Loucy (cell line): Measurements from ENCODE around the gene NFRKB.

Experiments used
- H2AFZ ChIP-seq: fragments of 200-600 bp; sonication (generic); 2 replicates; pipeline ENCODE4 v1.6.0; 2016; ENCODE audit warnings: antibody characterized with exemption, mild to moderate bottlenecking, low read length, moderate library complexity
- H3F3A ChIP-seq: fragments of 200-600 bp; 2 replicates; pipeline ENCODE4 v1.6.0; 2016; ENCODE audit warnings: antibody characterized with exemption, low read depth, mild to moderate bottlenecking
- H3K27me3 ChIP-seq: fragments of 200-600 bp; sonication (generic); 2 replicates; pipeline ENCODE4 v1.6.1; 2014; ENCODE audit warnings: low read length, mild to moderate bottlenecking; ENCODE audit not compliant: insufficient read depth, poor library complexity, severe bottlenecking
- H3K36me3 ChIP-seq: fragments of 200-600 bp; sonication (generic); 2 replicates; pipeline ENCODE4 v1.6.1; 2016; ENCODE audit warnings: low read length; ENCODE audit not compliant: insufficient read depth
- H3K4me1 ChIP-seq: fragments of 200-600 bp; sonication (generic); 2 replicates; pipeline ENCODE4 v1.5.1; 2014; ENCODE audit warnings: low read length, mild to moderate bottlenecking; ENCODE audit not compliant: insufficient read depth, poor library complexity, severe bottlenecking
- H3K4me2 ChIP-seq: fragments of 200-600 bp; sonication (generic); 2 replicates; pipeline ENCODE4 v1.6.0; 2014; ENCODE audit warnings: antibody characterized with exemption, low read length, low read depth, mild to moderate bottlenecking; ENCODE audit not compliant: poor library complexity, severe bottlenecking
- H3K4me3 ChIP-seq: fragments of 200-600 bp; sonication (generic); 2 replicates; pipeline ENCODE4 v1.5.1; 2014; ENCODE audit warnings: low read length, mild to moderate bottlenecking, mixed read lengths; ENCODE audit not compliant: poor library complexity, severe bottlenecking
- H3K79me2 ChIP-seq: fragments of 200-600 bp; sonication (generic); 2 replicates; pipeline ENCODE4 v1.6.1; 2014; ENCODE audit warnings: low read length; ENCODE audit not compliant: insufficient read depth
- H3K9ac ChIP-seq: fragments of 200-600 bp; sonication (generic); 2 replicates; pipeline ENCODE4 v1.6.0; 2014; ENCODE audit warnings: mild to moderate bottlenecking, low read depth, low read length, moderate library complexity; ENCODE audit not compliant: poor library complexity, severe bottlenecking
- H3K9me2 ChIP-seq: fragments of 200-600 bp; sonication (generic); replicated peaks from 2 replicates; pipeline ENCODE4 v1.6.1; 2016; ENCODE audit warnings: low read depth, low read length, mixed read lengths
- H3K9me3 ChIP-seq: fragments of 200-600 bp; sonication (generic); 2 replicates; pipeline ENCODE4 v1.6.1; 2014; ENCODE audit warnings: mild to moderate bottlenecking, antibody characterized with exemption, low read length, low read depth; ENCODE audit not compliant: insufficient read depth
- H4K20me1 ChIP-seq: fragments of 200-600 bp; sonication (generic); 2 replicates; pipeline ENCODE4 v1.6.0; 2014; ENCODE audit warnings: antibody characterized with exemption, low read length, mild to moderate bottlenecking; ENCODE audit not compliant: insufficient read depth, poor library complexity, severe bottlenecking
- CTCF ChIP-seq: fragments of 200-600 bp; sonication (generic); conservative IDR thresholded peaks from 2 replicates; pipeline ENCODE4 v1.5.1; 2014; ENCODE audit warnings: mild to moderate bottlenecking, antibody characterized with exemption, low read length
- EZH2phosphoT487 ChIP-seq: fragments of 200-600 bp; IDR thresholded peaks from 2 replicates; pipeline ENCODE4 v1.6.1; 2018; ENCODE audit warnings: antibody characterized with exemption, mild to moderate bottlenecking, moderate library complexity, borderline replicate concordance

The NFRKB gene

DNA sequence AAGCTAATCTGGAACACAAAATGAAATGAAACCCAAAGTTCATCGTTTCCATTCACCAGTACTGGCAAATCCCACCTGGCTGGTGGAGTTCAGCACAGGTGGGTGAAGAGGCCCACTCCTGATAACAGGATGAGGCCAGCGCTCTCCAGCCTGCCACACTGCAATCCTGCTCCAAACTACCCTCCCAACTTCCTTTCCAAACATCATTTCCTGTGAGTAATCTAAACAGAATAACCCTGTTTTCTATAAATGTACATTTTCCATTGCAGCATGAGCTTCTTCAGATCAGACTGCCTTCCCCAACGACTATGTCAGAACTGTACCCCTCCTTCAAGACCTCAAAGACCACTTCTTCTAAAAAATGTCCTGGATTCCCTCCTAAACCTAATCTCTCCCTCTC lies 15.9 kb upstream of the NFRKB start:
- no peak overlapping the region; the same call in 1 of the 2 replicates for H2AFZ ChIP-seq
- no peaks in the 10 kb centered on the region for H4K20me1 ChIP-seq

DNA sequence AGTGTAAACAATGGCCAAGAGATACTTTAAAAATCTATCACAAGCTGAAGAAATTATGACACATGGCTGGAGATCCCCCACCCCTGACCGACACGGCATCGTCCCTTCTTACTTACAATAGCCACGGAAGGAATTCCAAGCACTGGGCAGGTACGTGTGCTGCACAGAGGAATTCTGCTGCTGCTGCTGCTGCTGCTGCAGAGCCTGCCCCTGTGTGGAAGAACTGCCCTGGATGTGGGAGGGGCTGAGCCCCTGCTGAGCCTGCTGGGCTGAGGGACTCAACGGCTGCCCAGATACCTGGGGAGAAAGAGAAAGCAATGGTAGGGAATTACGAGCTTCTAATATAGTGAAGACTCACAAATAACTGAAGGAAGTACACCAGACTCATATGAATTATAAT lies 15.0 kb upstream of the NFRKB start:
- no peaks in the 10 kb centered on the region for H3K9me2 ChIP-seq

More for the DNA sequence above, 15.9 kb upstream of the NFRKB start:
- peaks cover 23% of the 10 kb centered on the region; the same call in 1 of the 2 replicates for H3K36me3 ChIP-seq
- no peak overlapping the region for H3K4me3 ChIP-seq
- no peaks in the 10 kb centered on the region for H3K79me2 ChIP-seq
- H3K9me2 ChIP-seq: no peaks in the 10 kb centered on the region
- peaks cover 8% of the 10 kb centered on the region for H3K4me1 ChIP-seq
- H3K27me3 ChIP-seq: no peaks in the 10 kb centered on the region
- no peak for TF ChIP-seq CTCF
- no peak for TF ChIP-seq EZH2phosphoT487
- no peaks in the 10 kb centered on the region for H3K9me3 ChIP-seq
- H3K4me2 ChIP-seq: peak overlapping the region; percentile 41
- no peaks in the 10 kb centered on the region for H3F3A ChIP-seq
- H3K9ac ChIP-seq: peak overlapping the region; percentile 23

DNA sequence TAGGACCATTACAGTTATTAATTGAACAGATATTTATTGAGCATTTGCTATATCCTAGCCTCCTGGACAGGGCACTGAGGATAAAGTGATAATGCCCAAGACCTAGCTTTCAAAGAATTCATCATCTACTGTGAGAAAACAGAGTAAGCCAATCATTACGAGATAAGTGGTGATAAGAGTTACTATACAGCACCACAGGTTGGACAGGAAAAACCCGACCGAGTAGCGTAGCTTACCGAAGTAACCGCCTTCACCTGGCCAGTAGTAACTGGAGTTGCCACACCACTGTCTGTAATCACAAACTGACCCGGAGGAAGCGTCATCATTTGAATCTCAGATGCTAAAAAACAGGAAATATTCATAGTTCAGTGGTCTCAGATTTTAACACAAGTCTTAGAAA lies 10.0 kb upstream of the NFRKB start:
- H3K9me2 ChIP-seq: no peaks in the 10 kb centered on the region
- no peaks in the 10 kb centered on the region for H3K4me1 ChIP-seq
- no peaks in the 10 kb centered on the region for H3F3A ChIP-seq
- no peak overlapping the region for H3K4me3 ChIP-seq
- no peaks in the 10 kb centered on the region for H4K20me1 ChIP-seq
- H3K27me3 ChIP-seq: no peaks in the 10 kb centered on the region
- TF ChIP-seq EZH2phosphoT487 (no peak), CTCF (no peak)
- no peak overlapping the region for H2AFZ ChIP-seq
- H3K4me2 ChIP-seq: no peak overlapping the region
- H3K9me3 ChIP-seq: no peaks in the 10 kb centered on the region
- no peak overlapping the region for H3K9ac ChIP-seq
- no peaks in the 10 kb centered on the region for H3K79me2 ChIP-seq
- peaks cover 25% of the 10 kb centered on the region; the same call in 1 of the 2 replicates for H3K36me3 ChIP-seq

More for the DNA sequence above, 15.0 kb upstream of the NFRKB start:
- Histone ChIP-seq H3F3A (no peaks in the 10 kb centered on the region), H4K20me1 (no peaks in the 10 kb centered on the region), H3K4me2 (no peak overlapping the region), H3K4me3 (no peak overlapping the region), H3K36me3 (peaks cover 23% of the 10 kb centered on the region; the same call in 1 of the 2 replicates), H3K9me3 (no peaks in the 10 kb centered on the region), H2AFZ (no peak overlapping the region), H3K27me3 (no peaks in the 10 kb centered on the region), H3K79me2 (no peaks in the 10 kb centered on the region), H3K4me1 (peaks cover 8% of the 10 kb centered on the region), H3K9ac (no peak overlapping the region)
- TF ChIP-seq EZH2phosphoT487 (no peak), CTCF (no peak)
